ENCODE results near the gene TCF3.
"Not testable (repeated sequence)": the region's sequence is repeated elsewhere in the genome, so short reads cannot be mapped to it uniquely, and the experiment has no call there.

The TCF3 gene

DNA sequence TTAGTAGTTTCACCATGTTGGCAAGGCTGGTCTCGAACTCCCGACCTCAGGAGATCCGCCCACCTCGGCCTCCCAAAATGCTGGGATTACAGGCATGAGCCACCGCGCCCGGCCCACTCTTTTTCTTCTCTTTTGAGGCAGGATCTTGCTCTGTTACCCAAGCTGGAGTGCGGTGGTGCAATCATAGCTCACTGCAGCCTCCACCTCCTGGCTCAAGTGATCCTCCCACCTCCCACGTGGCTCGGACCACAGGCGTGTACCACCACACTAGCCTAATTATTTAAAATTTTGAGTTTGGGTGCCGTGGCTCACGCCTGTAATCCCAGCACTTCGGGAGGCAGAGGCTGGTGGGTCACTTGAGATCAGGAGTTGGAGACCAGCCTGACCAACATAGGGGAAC is 18.3 kb upstream of the TCF3 start:
- peaks cover 85% of the 10 kb centered on the region for H3K27me3 ChIP-seq (ENCODE audit: insufficient read depth, low read length)
- not testable (repeated sequence) for H3K4me1 ChIP-seq (ENCODE audit: insufficient read depth, low read length); H3K9me3 ChIP-seq (ENCODE audit: insufficient read depth, low read depth, low read length); H3K9ac ChIP-seq (ENCODE audit: low read depth, low read length); H3K27ac ChIP-seq (ENCODE audit: low read length); H3K36me3 ChIP-seq (ENCODE audit: insufficient read depth, low read depth, low read length); H3K4me3 ChIP-seq (ENCODE audit: low read length)

DNA sequence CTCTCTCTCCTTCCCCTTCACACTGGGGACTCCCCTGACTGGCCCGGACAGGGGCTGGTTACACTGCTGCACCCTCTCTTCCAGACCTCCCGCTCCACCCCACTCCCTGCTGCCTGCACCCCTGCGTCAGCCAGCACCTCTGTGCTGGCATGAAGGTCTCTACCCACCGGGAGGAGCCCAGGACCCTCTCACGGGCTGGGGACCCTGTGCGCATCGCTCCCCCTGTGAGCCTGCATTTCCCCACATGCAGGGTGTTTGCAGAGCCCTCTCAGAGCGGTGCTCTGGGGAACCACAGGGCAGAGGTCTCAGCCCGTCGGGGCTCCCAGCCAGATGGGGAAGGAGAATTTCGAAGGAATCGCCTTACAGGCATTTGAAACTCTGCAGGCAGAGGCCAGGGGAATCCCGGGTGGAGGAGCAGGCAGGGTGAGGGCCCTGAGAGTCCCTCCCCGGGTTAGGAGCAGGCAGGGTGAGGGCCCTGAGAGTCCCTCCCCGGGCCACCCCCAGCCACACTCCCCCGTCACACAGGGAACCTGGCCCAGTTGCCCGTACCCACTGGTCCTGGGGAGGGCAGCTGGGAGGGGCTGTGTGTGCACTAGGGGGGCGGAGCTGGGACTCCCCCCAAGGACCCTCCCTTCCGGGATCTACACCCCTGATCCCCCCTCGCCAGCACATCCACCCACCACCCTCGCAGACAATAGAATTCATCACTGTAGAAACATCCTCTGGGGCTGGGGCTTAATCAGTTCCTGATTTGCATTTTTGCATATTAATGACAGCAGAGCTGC is 16.3 kb upstream of the TCF3 start:
- Histone ChIP-seq H3K27me3 (ENCODE audit: insufficient read depth, low read length) (peaks cover 66% of the 10 kb centered on the region), H3K4me3 (ENCODE audit: low read length) (peak overlapping the region; percentile 34), H3K36me3 (ENCODE audit: insufficient read depth, low read depth, low read length) (no peaks in the 10 kb centered on the region), H3K9ac (ENCODE audit: low read depth, low read length) (no peak overlapping the region), H3K4me1 (ENCODE audit: insufficient read depth, low read length) (no peaks in the 10 kb centered on the region), H3K27ac (ENCODE audit: low read length) (no peak overlapping the region), H3K9me3 (ENCODE audit: insufficient read depth, low read depth, low read length) (no peaks in the 10 kb centered on the region)

DNA sequence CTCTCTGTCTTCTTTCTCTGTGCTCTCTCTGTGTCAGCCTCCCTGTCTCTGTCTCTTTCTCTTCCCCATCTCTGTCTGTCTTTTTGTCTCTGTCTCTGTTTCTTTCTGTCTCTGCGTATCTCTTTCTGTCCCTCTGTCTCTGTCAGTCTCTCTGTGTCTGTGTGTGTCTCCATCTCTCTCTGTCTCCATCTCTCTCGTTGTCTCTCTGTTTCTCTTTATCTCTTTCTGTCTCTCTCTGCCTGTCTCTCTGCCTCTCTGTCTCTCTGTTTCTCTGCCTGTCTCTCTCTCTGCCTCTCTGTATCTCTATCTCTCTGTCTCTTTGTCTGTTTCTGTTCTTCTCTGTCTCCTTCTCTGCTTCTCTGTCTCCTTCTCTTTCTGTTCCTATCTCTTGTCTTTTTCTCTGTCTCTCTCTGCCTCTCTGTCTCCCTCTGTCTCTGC is 15.7 kb upstream of the TCF3 start:
- no peak overlapping the region for H3K27ac ChIP-seq (ENCODE audit: low read length)
- no peak overlapping the region for H3K9ac ChIP-seq (ENCODE audit: low read depth, low read length)
- H3K4me3 ChIP-seq (ENCODE audit: low read length), result 0 out of 2 replicates have a peak overlapping the region, but pooled peaks have one; percentile 34

DNA sequence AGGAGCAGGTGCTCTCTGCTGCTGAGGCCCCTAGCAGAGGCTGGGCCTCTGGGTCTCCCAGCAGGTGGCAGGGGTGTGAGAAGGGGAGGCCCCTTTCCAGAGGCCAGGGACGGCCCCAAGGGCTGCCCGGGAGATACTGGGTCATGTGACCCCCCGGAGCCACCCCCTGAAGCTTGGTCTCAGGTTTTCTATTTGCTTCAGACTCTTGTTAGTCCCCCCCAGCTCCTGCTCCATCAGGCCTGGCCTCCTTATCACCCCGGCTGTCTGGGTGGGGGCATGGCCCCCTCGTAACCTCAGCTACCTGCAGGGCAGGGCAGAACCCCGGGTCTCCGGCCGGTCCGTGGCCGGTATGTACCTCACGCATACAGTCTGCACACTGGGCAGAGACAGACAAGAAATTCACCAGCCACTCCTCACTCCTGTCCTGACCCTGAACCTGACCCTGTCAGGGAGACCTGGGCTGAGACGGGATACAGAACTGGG is 13.2 kb upstream of the TCF3 start:
- H3K9ac ChIP-seq (ENCODE audit: low read depth, low read length), result no peak overlapping the region
- peaks cover 36% of the 10 kb centered on the region for H3K27me3 ChIP-seq (ENCODE audit: insufficient read depth, low read length)
- H3K9me3 ChIP-seq (ENCODE audit: insufficient read depth, low read depth, low read length), result no peaks in the 10 kb centered on the region
- no peak overlapping the region for H3K4me3 ChIP-seq (ENCODE audit: low read length)
- H3K27ac ChIP-seq (ENCODE audit: low read length), result no peak overlapping the region
- H3K36me3 ChIP-seq (ENCODE audit: insufficient read depth, low read depth, low read length), result no peaks in the 10 kb centered on the region
- no peaks in the 10 kb centered on the region for H3K4me1 ChIP-seq (ENCODE audit: insufficient read depth, low read length)

More for the DNA sequence above, 15.7 kb upstream of the TCF3 start:
- H3K9me3 ChIP-seq (ENCODE audit: insufficient read depth, low read depth, low read length), result no peaks in the 10 kb centered on the region
- H3K27me3 ChIP-seq (ENCODE audit: insufficient read depth, low read length), result peaks cover 60% of the 10 kb centered on the region
- no peaks in the 10 kb centered on the region for H3K36me3 ChIP-seq (ENCODE audit: insufficient read depth, low read depth, low read length)
- no peaks in the 10 kb centered on the region for H3K4me1 ChIP-seq (ENCODE audit: insufficient read depth, low read length)

DNA sequence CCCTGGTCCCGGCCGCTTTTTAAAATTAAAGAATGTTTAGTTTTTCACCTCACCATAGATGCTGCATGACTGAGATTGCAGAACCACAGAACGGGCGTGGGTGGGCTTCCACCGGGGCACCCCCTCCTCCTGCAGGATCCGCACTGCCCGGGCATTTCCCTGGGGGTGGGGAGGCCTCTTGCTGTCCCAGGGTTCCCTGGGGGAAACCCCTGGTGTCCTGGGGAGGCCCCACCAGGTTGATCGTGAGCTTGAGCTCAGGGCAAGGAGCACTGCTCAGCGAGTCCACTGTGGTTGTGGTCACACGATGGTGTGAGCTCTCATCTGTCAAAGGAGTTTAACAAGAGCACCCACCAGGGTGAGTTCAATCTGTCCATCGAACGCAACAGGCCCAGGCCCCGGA is 11.4 kb upstream of the TCF3 start:
- Histone ChIP-seq H3K27me3 (ENCODE audit: insufficient read depth, low read length) (peaks cover 18% of the 10 kb centered on the region), H3K36me3 (ENCODE audit: insufficient read depth, low read depth, low read length) (no peaks in the 10 kb centered on the region), H3K4me1 (ENCODE audit: insufficient read depth, low read length) (no peaks in the 10 kb centered on the region), H3K9ac (ENCODE audit: low read depth, low read length) (no peak overlapping the region), H3K4me3 (ENCODE audit: low read length) (no peak overlapping the region), H3K9me3 (ENCODE audit: insufficient read depth, low read depth, low read length) (no peaks in the 10 kb centered on the region), H3K27ac (ENCODE audit: low read length) (no peak overlapping the region)

DNA sequence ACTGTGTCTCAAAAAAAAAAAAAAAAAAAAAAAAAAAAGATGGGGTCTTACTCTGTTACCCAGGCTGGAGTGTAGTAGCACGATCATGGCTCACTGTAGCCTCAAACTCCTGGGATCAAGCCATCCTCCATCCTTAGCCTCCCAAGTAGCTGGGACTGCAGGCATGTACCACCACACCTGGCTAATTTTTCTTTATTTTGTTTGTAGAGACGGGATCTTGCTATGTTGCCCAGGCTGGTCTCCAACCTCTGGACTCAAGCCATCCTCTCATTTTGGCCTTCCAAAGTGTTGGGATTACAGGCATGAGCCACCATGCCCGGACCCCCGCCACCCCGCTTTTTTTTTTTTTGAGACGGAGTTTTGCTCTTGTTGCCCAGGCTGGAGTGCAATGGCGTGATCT is 10.8 kb upstream of the TCF3 start:
- H3K27me3 ChIP-seq (ENCODE audit: insufficient read depth, low read length), result peaks cover 12% of the 10 kb centered on the region
- not testable (repeated sequence) for H3K9me3 ChIP-seq (ENCODE audit: insufficient read depth, low read depth, low read length); H3K4me1 ChIP-seq (ENCODE audit: insufficient read depth, low read length); H3K36me3 ChIP-seq (ENCODE audit: insufficient read depth, low read depth, low read length); H3K9ac ChIP-seq (ENCODE audit: low read depth, low read length); H3K4me3 ChIP-seq (ENCODE audit: low read length); H3K27ac ChIP-seq (ENCODE audit: low read length)

DNA sequence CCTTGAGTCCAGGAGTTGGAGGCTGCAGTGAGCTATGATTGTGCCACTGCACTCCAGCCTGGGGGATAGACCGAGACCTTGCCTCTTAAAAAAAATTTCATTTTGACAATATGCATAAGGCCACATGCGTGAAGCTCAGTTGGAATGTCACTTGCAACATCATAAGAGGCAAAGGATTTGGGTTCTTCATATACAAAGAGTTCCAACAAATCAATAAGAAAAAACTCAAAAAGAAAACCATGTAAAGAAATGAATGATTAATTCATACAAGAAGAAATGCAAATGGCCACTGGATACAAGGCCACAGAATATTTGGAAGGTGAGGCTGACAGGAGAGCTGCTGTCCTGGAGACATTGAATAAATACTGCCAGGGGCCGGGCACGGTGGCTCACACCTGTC is 9.6 kb upstream of the TCF3 start:
- Histone ChIP-seq H3K27ac (ENCODE audit: low read length) (no peak overlapping the region), H3K9ac (ENCODE audit: low read depth, low read length) (no peak overlapping the region), H3K9me3 (ENCODE audit: insufficient read depth, low read depth, low read length) (no peaks in the 10 kb centered on the region), H3K27me3 (ENCODE audit: insufficient read depth, low read length) (no peaks in the 10 kb centered on the region; the same call in 1 of the 2 replicates), H3K4me1 (ENCODE audit: insufficient read depth, low read length) (no peaks in the 10 kb centered on the region), H3K4me3 (ENCODE audit: low read length) (no peak overlapping the region), H3K36me3 (ENCODE audit: insufficient read depth, low read depth, low read length) (no peaks in the 10 kb centered on the region)

DNA sequence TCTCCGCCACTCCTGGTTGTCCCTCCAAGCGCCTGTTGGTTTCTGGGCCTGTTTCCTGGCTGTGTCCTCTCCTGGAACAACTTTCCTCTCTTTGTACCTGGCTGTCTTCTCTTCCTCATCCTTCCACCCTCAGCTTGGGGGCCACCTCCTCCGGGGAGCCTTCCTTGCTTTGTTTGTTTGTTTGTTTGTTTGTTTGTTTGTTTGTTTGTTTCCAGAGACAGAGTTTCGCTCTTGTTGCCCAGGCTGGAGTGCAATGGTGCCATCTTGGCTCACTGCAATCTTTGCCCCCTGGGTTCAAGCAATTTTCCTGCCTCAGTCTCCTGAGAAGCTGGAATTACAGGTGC is 6.6 kb upstream of the TCF3 start:
- no peak overlapping the region for H3K27ac ChIP-seq (ENCODE audit: low read length)
- H3K9me3 ChIP-seq (ENCODE audit: insufficient read depth, low read depth, low read length), result no peaks in the 10 kb centered on the region
- no peak overlapping the region for H3K4me3 ChIP-seq (ENCODE audit: low read length)
- no peaks in the 10 kb centered on the region for H3K36me3 ChIP-seq (ENCODE audit: insufficient read depth, low read depth, low read length)
- no peaks in the 10 kb centered on the region; the same call in 1 of the 2 replicates for H3K27me3 ChIP-seq (ENCODE audit: insufficient read depth, low read length)
- H3K9ac ChIP-seq (ENCODE audit: low read depth, low read length), result no peak overlapping the region
- H3K4me1 ChIP-seq (ENCODE audit: insufficient read depth, low read length), result no peaks in the 10 kb centered on the region

DNA sequence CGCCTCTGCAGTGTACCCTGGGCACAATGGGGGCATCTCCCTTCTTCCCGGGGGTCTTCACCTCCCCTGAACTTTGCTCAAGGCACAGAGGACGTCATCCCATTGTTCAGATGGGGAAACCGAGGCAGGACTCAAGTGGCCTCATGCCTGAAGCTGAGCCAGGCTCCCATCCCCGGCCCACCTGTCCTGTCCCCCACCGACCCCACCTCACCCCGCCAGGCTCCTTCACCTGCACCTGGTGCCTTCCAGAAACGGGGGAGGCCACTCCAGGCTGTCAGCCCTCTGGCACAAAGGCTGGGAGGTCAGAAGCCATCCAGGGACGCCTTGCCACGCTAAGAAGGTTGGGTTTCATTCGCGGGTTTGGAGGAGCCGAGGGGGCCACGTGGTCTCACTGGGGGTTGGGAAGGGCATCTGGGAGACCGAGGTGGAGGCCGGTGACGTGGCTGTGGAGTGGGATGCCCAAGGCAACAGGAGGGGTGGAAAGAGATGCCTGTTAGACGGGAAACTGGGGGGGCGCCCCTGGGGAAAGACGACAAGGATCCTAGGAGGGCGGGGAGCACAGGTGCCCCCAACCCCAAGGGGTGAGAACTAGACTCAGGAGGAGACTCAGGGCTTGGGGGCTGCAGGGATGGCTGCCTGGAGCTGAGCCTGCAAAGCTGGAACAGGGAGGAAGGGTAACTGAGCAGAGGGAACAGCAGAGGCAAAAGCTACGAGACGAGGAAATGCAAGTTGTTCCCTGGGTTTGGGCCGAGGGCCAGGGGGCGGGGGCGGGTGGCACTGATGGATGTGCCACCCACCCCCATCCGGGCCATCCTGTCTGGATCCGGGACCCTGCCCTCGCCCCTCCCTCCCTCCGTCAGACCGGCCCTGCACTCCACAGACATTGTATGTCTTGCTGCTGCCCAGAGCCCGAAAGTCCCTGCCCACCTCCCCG is 6.0 kb upstream of the TCF3 start:
- H3K4me1 ChIP-seq (ENCODE audit: insufficient read depth, low read length), result no peaks in the 10 kb centered on the region

DNA sequence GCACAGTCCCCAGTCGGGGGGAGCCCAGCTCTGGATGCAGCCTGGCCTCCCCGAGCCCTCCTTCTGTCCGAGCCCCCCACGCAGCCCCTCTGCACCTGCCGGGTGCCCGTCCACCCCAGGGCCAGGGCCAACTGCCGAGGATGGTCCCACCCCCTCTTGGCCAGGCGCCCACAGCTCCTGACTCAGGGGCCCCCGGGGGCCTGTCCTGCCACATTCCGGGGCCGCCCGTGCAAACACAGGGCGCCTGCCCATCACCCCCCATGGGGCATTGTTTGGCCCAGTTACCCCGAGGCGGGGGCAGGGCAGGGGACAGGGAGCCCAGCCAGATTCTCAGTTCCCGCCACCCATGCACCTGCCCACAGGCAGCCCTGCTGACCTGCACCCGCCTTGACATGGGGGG is 5.3 kb upstream of the TCF3 start:
- Histone ChIP-seq H3K27me3 (ENCODE audit: insufficient read depth, low read length) (no peaks in the 10 kb centered on the region; the same call in 1 of the 2 replicates), H3K4me1 (ENCODE audit: insufficient read depth, low read length) (no peaks in the 10 kb centered on the region), H3K4me3 (ENCODE audit: low read length) (no peak overlapping the region), H3K9me3 (ENCODE audit: insufficient read depth, low read depth, low read length) (no peaks in the 10 kb centered on the region), H3K36me3 (ENCODE audit: insufficient read depth, low read depth, low read length) (no peaks in the 10 kb centered on the region), H3K9ac (ENCODE audit: low read depth, low read length) (no peak overlapping the region), H3K27ac (ENCODE audit: low read length) (no peak overlapping the region)

More for the DNA sequence above, 6.0 kb upstream of the TCF3 start:
- Histone ChIP-seq H3K27me3 (ENCODE audit: insufficient read depth, low read length) (no peaks in the 10 kb centered on the region; the same call in 1 of the 2 replicates), H3K9me3 (ENCODE audit: insufficient read depth, low read depth, low read length) (no peaks in the 10 kb centered on the region), H3K27ac (ENCODE audit: low read length) (no peak overlapping the region), H3K36me3 (ENCODE audit: insufficient read depth, low read depth, low read length) (no peaks in the 10 kb centered on the region), H3K4me3 (ENCODE audit: low read length) (no peak overlapping the region), H3K9ac (ENCODE audit: low read depth, low read length) (no peak overlapping the region)

DNA sequence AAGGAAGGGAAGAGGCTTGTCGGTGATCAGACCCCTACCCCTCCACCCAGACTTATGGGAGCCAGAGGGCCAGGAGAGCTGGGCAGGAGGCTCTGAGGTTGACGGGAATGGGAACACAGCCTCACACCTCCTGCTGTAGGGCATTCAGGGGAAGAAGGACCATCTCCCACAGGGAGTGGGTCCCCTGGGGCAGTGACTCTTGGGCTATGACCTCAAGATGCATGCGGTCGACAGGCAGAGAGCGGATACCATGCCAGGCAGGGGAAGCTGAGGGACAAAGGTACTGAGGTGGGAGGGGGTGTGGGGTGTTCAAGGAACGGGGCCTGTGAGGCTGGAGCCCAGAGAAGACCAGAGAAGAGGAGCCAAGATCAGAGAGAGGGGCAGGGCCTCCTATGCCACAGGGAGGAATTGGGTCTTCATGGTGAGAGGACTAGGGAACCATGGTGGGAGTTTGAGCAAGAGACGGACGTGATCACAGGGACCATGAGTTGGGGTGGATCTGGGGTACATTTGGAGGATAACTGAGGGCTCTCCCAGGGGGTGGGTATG is 4.6 kb upstream of the TCF3 start:
- Histone ChIP-seq H3K36me3 (ENCODE audit: insufficient read depth, low read depth, low read length) (no peaks in the 10 kb centered on the region), H3K9me3 (ENCODE audit: insufficient read depth, low read depth, low read length) (no peaks in the 10 kb centered on the region), H3K9ac (ENCODE audit: low read depth, low read length) (no peak overlapping the region), H3K4me3 (ENCODE audit: low read length) (no peak overlapping the region), H3K27me3 (ENCODE audit: insufficient read depth, low read length) (no peaks in the 10 kb centered on the region; the same call in 1 of the 2 replicates), H3K27ac (ENCODE audit: low read length) (no peak overlapping the region), H3K4me1 (ENCODE audit: insufficient read depth, low read length) (no peaks in the 10 kb centered on the region)

Measured in iPS-20b (cell line).